COLO829 (cell line): Measurements from ENCODE around the gene EHD2.
"Not testable (repeated sequence)": the region's sequence is repeated elsewhere in the genome, so short reads cannot be mapped to it uniquely, and the experiment has no call there.

Experiments used
- DNase-seq: peaks from one replicate; pipeline ENCODE4 v3.0.0; 2012; ENCODE audit warnings: low spot score

EHD2 gene, protein sequence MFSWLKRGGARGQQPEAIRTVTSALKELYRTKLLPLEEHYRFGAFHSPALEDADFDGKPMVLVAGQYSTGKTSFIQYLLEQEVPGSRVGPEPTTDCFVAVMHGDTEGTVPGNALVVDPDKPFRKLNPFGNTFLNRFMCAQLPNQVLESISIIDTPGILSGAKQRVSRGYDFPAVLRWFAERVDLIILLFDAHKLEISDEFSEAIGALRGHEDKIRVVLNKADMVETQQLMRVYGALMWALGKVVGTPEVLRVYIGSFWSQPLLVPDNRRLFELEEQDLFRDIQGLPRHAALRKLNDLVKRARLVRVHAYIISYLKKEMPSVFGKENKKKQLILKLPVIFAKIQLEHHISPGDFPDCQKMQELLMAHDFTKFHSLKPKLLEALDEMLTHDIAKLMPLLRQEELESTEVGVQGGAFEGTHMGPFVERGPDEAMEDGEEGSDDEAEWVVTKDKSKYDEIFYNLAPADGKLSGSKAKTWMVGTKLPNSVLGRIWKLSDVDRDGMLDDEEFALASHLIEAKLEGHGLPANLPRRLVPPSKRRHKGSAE

DNA sequence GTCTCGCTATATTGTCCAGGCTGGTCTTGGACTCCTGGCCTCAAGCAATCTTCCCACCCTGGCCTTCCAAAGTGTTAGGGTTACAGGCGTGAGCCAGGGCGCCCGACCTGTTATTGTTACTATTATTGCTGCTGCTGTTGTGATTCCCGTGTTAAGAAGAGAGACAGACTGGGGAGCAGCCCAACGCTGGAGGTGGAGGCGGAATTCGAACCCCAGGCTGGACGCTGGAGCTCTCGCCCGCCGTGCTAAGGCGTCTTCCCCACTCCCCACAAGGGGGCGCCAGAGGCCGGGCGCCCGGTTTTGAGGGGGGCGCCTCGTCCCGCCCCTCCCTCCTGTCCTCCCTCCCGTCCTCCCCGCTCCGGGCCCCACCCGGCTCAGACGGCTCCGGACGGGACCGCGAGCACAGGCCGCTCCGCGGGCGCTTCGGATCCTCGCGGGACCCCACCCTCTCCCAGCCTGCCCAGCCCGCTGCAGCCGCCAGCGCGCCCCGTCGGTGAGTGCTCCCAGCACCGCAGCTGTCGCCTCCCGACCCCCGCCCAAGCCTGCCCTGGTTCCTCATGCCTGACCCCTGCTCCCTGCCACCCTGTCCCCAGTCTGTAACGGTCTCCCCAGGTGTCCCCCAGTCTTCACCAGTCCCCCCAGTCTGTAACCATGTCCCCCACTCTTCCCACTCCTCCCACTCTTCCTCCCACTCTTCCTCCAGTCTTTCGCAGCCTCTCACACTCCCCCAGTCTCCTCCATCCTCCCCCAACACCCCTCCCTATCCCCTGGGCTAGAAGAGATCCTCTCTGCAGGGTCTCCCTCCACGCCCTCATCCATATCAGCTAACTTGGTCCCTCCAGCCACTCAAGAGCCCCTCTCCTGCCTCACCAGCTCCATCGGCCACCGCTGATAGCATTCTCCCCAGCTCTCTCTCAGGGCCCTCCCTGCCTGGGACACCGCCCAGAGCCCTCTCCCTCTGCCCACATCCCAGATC, at the start of gene EHD2:
TSS of gene EHD2 (plus strand) at position 377 of the 976 bp plus-strand sequence. CDS start 3,191 bp downstream, outside the sequence.
- DNase-seq: peak; percentile 38

DNA sequence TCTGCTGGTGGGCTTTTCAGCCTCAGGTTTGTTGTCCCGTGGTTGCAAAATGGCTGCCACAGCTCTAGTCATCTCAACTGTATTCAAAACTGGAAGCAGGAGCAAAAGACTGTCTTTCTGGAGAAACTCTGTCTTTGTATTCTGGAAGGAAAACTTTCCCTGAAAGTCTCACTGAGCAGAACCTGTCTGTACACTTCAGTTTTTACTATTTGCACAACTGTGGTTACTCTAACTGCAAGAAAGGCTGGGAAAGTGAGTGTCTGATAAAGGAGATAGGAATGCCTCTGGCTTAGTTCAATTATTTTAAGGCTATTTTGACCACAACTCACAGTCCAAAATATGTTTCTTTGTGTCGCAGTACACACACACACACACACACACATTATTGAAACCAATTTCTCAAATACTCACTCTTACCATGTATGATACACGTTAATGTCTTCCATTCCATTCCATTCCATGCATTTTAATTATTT, 49.7 kb upstream of the EHD2 start:
- DNase-seq: no peak

- no peak for DNase-seq
Measured at GRCh38 chr19:47663911-47664771, 49.1 kb upstream of the EHD2 start.

DNA sequence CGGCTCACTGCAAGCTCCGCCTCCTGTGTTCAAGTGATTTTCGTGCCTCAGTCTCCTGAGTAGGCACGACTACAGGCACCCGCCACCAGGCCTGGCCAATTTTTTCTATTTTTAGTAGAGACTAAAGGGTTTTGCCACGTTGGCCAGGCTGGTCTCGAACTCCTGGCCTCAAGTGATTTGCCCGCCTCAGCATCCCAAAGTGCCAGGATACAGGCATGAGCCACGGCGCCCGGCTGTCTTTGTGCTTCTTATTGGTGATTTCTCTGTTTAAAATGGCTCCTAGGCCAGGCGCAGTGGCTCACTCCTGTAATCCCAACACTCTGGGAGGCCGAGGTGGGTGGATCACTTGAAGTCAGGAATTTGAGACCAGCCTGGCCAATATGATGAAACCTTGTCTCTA, 44.7 kb upstream of the EHD2 start:
- DNase-seq: not testable (repeated sequence)

DNA sequence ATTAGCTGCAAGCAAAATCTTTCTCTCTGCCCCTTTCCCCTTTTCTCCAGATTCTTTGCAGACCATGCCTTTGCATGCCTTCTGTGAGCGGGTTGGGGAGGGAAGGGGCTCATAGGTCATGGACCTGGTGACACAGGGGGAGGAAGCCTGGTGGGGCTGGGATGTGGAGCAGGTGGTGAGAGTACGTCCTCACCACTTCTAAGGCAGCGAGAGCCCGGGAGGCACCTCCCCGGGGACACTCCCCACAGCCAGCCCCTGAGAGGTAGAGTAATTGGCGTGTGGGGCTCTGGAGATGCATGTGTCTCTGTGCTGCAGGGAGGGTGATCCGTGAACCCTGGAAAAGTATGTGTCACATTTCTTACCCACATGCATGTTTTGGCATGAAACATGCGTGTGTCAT, 42.5 kb upstream of the EHD2 start:
- DNase-seq: no peak

- DNase-seq: no peak
Measured at GRCh38 chr19:47671499-47671898, 41.7 kb upstream of the EHD2 start.

- DNase-seq: no peak
Measured at GRCh38 chr19:47673426-47673825, 39.8 kb upstream of the EHD2 start.

- DNase-seq: no peak
Measured at GRCh38 chr19:47674548-47674947, 38.7 kb upstream of the EHD2 start.

DNA sequence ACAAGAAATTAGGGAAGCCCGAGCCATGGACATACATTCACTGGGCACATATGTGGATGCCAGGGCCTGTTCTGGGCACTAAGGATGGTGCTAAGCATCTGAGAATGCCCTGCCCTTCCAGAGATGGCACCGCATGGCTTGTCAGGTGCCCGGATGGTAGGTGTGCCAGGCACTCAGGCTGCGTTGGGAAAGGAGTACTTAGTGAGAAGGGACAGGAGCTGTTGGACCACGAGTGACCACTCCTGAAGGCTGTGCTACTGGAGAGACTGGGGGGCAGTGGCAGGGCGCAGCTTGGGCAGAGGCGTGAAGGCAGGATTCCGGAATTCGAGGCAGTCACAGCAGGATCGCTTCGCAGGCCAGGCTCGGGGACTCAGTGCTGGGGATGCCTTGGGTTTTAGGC, 38.0 kb upstream of the EHD2 start:
- DNase-seq: no peak

GRCh38 chr19:47675859-47676258, 37.4 kb upstream of the EHD2 start:
- DNase-seq: no peak

DNA sequence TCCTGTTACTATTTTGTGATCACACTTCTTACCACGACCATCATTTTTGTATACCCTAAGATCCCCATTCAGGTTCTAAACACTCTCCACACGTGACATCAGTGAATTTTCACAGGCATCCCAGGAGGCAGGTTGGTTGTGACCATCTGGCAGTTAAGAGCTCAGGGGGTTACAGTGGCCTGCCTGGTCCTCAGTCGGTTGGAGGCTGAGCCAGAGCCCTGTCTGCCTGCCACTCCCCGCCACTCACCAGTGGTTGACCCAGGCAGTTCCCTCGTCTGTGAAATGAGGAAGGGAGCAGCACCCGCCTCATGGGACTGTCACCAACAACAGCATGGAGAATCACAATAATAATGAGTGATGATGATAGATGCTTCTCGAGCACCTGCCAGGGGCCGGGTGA, 36.4 kb upstream of the EHD2 start:
- DNase-seq: no peak

GRCh38 chr19:47679251-47679900, 33.8 kb upstream of the EHD2 start:
- DNase-seq: no peak

- DNase-seq: no peak
Measured at GRCh38 chr19:47679922-47680857, 33.0 kb upstream of the EHD2 start.

- DNase-seq: no peak
Measured at GRCh38 chr19:47680858-47681332, 32.3 kb upstream of the EHD2 start.

- no peak for DNase-seq
Measured at GRCh38 chr19:47681388-47681787, 31.8 kb upstream of the EHD2 start.

DNA sequence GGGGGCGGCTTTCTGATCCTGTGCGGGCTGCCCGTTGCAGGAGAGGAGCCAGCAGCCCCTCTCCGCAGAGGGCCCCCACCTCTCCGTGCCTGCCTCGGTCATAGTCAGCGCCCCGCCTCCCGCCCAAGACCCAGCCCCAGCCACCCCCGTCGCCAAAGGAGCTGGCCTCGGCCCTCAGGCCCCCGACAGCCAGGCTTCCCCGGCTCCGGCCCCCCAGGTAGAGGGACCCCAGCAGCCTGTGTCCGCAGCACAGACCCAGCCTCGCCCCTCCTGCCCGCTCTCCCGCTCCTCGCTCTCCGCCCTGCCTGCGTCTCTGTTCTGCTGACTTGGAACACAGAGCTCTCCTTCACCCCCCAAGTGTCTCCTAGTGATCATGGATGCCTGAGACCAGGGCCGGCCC, 31.3 kb upstream of the EHD2 start:
- DNase-seq: no peak

DNA sequence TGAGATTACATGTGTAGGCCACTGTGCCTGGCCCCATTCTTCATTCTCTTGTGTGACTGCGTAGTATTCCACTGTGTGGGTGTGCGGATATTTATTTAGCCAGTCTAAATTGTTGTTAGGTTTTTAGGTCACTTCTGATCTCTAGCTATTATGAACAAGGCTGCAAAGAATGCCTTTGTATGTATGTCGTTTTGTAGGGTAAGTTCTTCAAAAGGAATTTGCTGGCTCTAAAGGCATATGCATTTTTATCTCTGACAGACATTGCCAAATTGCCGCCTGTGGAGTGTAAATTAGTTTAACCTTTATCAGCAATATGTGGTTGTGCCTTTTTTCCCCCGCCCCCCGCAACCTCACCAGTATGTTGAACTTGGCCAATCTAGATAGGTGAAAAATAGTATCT, 30.3 kb upstream of the EHD2 start:
- no peak for DNase-seq

- no peak for DNase-seq
Measured at GRCh38 chr19:47686679-47687450, 26.4 kb upstream of the EHD2 start.

DNA sequence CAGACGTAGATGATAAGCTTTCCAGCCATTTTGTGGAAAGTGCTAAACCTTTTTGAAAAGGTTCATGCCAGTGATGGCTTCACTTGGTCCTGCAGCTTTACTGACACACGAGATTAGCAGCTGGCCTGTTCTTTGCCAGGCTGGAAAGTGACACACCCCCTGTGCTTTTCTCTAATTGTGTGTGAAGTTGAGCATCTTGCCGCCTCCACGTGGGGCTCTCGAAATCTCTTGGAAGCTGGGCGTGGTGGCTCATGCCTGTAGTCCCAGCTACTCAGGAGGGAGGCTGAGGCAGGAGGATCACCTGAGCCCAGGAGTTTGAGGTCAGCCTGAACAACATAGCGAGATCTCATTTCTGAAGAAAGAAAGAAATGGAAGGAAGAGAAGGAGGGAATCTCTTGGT, 25.3 kb upstream of the EHD2 start:
- no peak for DNase-seq
